Sigmoid colon (tissue), 7 donors: Measurements from ENCODE around the gene ENAH. TPM values are rescaled to one million over a fixed set of nuclear protein-coding genes. Genes with fewer than 3 reads are reported as not detected.
A peak's percentile ranks its signal among the peaks of the same experiment; 100 is the strongest.
"Not testable (repeated sequence)": the region's sequence is repeated elsewhere in the genome, so short reads cannot be mapped to it uniquely, and the experiment has no call there.

Source experiments
- DNase-seq: peaks from one replicate; pipeline ENCODE4 v3.0.0-alpha.2; 2019
- H3K27ac ChIP-seq, 4 donors: fragments of 200-600 bp; sonication (generic); one replicate each; pipeline ENCODE4 v1.5.1; 2016 to 2019; ENCODE audit warnings: mild to moderate bottlenecking in 1 of 4
- H3K27me3 ChIP-seq, 3 donors: fragments of 200-600 bp; sonication (generic); one replicate each; pipeline ENCODE4 v1.5.1; 2019; ENCODE audit warnings: mild to moderate bottlenecking in 1 of 3
- H3K36me3 ChIP-seq, 4 donors: fragments of 200-600 bp; sonication (generic); one replicate each; pipeline ENCODE4 v1.5.1; 2016 to 2019
- H3K4me1 ChIP-seq, 4 donors: fragments of 200-600 bp; sonication (generic); one replicate each; pipeline ENCODE4 v1.5.1; 2017 to 2019
- H3K4me3 ChIP-seq, 4 donors: fragments of 200-600 bp; sonication (generic); one replicate each; pipeline ENCODE4 v1.5.1; 2017 to 2019; ENCODE audit warnings: mild to moderate bottlenecking in 2 of 4, moderate library complexity in 1 of 4
- H3K9me3 ChIP-seq, 4 donors: fragments of 200-600 bp in 3 of 4; sonication (generic) in 3 of 4; one replicate each; pipeline versions ENCODE4 v1.5.1 to v1.6.1; 2013 to 2019
- CTCF ChIP-seq, 4 experiments: fragments of 450-650 bp in 3 of 4; fragments of 200-600 bp in 1 of 4; IDR thresholded peaks; one replicate each; pipeline ENCODE4 v1.5.1; 2016 to 2019; ENCODE audit warnings: antibody characterized with exemption in 4 of 4, mild to moderate bottlenecking in 3 of 4, moderate library complexity in 2 of 4
- EP300 ChIP-seq, 4 donors: sonication (generic); formaldehyde crosslinking; IDR thresholded peaks; one replicate each; pipeline ENCODE4 v1.6.1; 2017; ENCODE audit warnings: antibody characterized with exemption in 4 of 4
- POLR2A ChIP-seq, 2 donors: fragments of 450-650 bp; IDR thresholded peaks; one replicate each; pipeline ENCODE4 v1.6.1; 2016; ENCODE audit warnings: antibody characterized with exemption in 2 of 2, mild to moderate bottlenecking in 2 of 2, moderate library complexity in 2 of 2
- POLR2AphosphoS5 ChIP-seq, 4 donors: sonication (generic); formaldehyde crosslinking; IDR thresholded peaks; one replicate each; pipeline ENCODE4 v1.6.1; 2017; ENCODE audit warnings: antibody characterized with exemption in 4 of 4
- WGBS, 2 donors: extraction: QIAGEN DNeasy Blood & Tissue Kit; methylation state at CpG; one replicate each; pipeline ENCODE4 v1.1.7; 2013; 5-methylcytosine and 5-hydroxymethylcytosine counted together
- intact Hi-C: fragments of 100-400 bp; cut with DNase I; formaldehyde crosslinking; loops from one replicate; pipeline ENCODE4 v1.15.1; 2023
- polyA plus RNA-seq, 3 donors: library from polyadenylated mRNA; stranded (reverse); fragments of 200-250 nt; gene quantifications; one replicate each; pipeline ENCODE4 v1.2.3, GENCODE V29; 2013
- total RNA-seq, 4 donors: library from RNA; depleted of rRNA; stranded (reverse); fragments of >200 nt; gene quantifications; one replicate each; pipeline ENCODE4 v1.1.0, GENCODE V29; 2016
- donor health status: healthy with polysubstance abuse.
- donor health status: Bipolar disorder and iron deficiency.
- donor health status: healthy.

The ENAH gene
- total and polyA plus RNA-seq, 7 donors = 9.6 to 197 (median 92.2) TPM

- H3K27me3 ChIP-seq = no peaks in the 10 kb centered on the region
- H3K4me1 ChIP-seq = peaks cover 0 to 53% (median 47%) of the 10 kb centered on the region in 4 donors
- peak; percentile 48 for DNase-seq
- peak overlapping the region in 1 of 4 donors; percentile 65 for H3K27ac ChIP-seq
- no peak overlapping the region for H3K4me3 ChIP-seq
- WGBS, 2 donors = 94% methylated on average over 7 of the region's 7 CpGs
- no peak for TF ChIP-seq CTCF (IDR thresholded peaks at IDR 0.05)
- TF ChIP-seq POLR2A (IDR thresholded peaks at IDR 0.05) = no peak
- TF ChIP-seq POLR2AphosphoS5 (IDR thresholded peaks at IDR 0.05) = no peak
- TF ChIP-seq EP300 (IDR thresholded peaks at IDR 0.05) = no peak
- intact Hi-C loops = loop anchor here (5.0 kb wide), 1 partner anchor 176 kb away; the partner anchor contains the start of gene ENAH
- no peaks in the 10 kb centered on the region for H3K9me3 ChIP-seq
- no peaks in the 10 kb centered on the region for H3K36me3 ChIP-seq
These were observed 176.8 kb downstream of the ENAH start for GRCh38 chr1:225476100-225476511.

GRCh38 chr1:225474986-225475820 is 177.7 kb downstream of the ENAH start:
- Histone ChIP-seq H3K36me3 (no peaks in the 10 kb centered on the region), H3K4me1 (peaks cover 0 to 59% (median 53%) of the 10 kb centered on the region in 4 donors), H3K27ac (peak overlapping the region in 3 of 4 donors; percentile 93 to 96 (median 93)), H3K9me3 (no peaks in the 10 kb centered on the region), H3K4me3 (peak overlapping the region in 3 of 4 donors; percentile 10 to 29 (median 29)), H3K27me3 (no peaks in the 10 kb centered on the region)
- WGBS, 2 donors = 14 to 30% methylated on average over 50 of the region's 50 CpGs
- intact Hi-C loops = loop anchor here (1.0 to 5.0 kb wide), 6 partner anchors 177 to 500 kb away; partner anchors contain the start of genes ENAH and SRP9
- DNase-seq = peak; percentile 85
- TF ChIP-seq POLR2A (IDR thresholded peaks at IDR 0.05) = no peak
- no peak for TF ChIP-seq EP300 (IDR thresholded peaks at IDR 0.05)
- TF ChIP-seq CTCF (IDR thresholded peaks at IDR 0.05) = peak; percentile 100
- peak in 1 of 4 donors; percentile 17 for TF ChIP-seq POLR2AphosphoS5 (IDR thresholded peaks at IDR 0.05)

GRCh38 chr1:225474439-225474985 is 178.4 kb downstream of the ENAH start:
- peaks cover 0 to 61% (median 55%) of the 10 kb centered on the region in 4 donors for H3K4me1 ChIP-seq
- peak overlapping the region in 3 of 4 donors; percentile 93 to 96 (median 93) for H3K27ac ChIP-seq
- 38 to 50% methylated on average over 13 of the region's 13 CpGs for WGBS, 2 donors
- H3K9me3 ChIP-seq = no peaks in the 10 kb centered on the region
- no peak for TF ChIP-seq CTCF (IDR thresholded peaks at IDR 0.05)
- no peak for TF ChIP-seq EP300 (IDR thresholded peaks at IDR 0.05)
- TF ChIP-seq POLR2A (IDR thresholded peaks at IDR 0.05) = no peak
- no peak for TF ChIP-seq POLR2AphosphoS5 (IDR thresholded peaks at IDR 0.05)
- peak; percentile 62 for DNase-seq
- no peak overlapping the region for H3K4me3 ChIP-seq
- H3K36me3 ChIP-seq = no peaks in the 10 kb centered on the region
- intact Hi-C loops = loop anchor here (2.0 kb wide), 2 partner anchors 298 to 500 kb away; no protein-coding TSS in a partner anchor
- no peaks in the 10 kb centered on the region for H3K27me3 ChIP-seq

GRCh38 chr1:225473676-225474438 is 179.1 kb downstream of the ENAH start:
- H3K27me3 ChIP-seq, H3K9me3 ChIP-seq, H3K36me3 ChIP-seq: not testable (repeated sequence)
- intact Hi-C loops = loop anchor here (2.0 kb wide), 2 partner anchors 299 to 501 kb away; no protein-coding TSS in a partner anchor
- DNase-seq = peak; percentile 63
- H3K4me3 ChIP-seq = peak overlapping the region in 3 of 4 donors; percentile 1 to 29 (median 22)
- H3K27ac ChIP-seq = peak overlapping the region in 3 of 4 donors; percentile 93 to 96 (median 93)
- peaks cover 0 to 59% (median 53%) of the 10 kb centered on the region in 4 donors for H3K4me1 ChIP-seq
- WGBS, 2 donors = 91 to 92% methylated on average over 26 of the region's 26 CpGs
